ENCODE measurements around the gene PWWP2B.

- TF ChIP-seq CTCF (conservative IDR thresholded peaks at IDR 0.05; ENCODE audit: low read depth, low read length) (no peak), POLR2A (IDR thresholded peaks at IDR 0.05; ENCODE audit: low read depth, low read length) (no peak), RFX5 (IDR thresholded peaks at IDR 0.05; ENCODE audit: low read depth, low read length) (no peak), NFE2L2 (IDR thresholded peaks at IDR 0.05; ENCODE audit: low read depth, low read length) (no peak), CEBPB (IDR thresholded peaks at IDR 0.05; ENCODE audit: low read depth, low read length) (no peak), MAZ (IDR thresholded peaks at IDR 0.05; ENCODE audit: borderline replicate concordance, low read depth, low read length) (no peak), USF2 (IDR thresholded peaks at IDR 0.05; ENCODE audit: low read depth, low read length) (no peak)
These were observed 69.8 kb downstream of the PWWP2B start for GRCh38 chr10:132466520-132467463.

Data from IMR-90 (cell line).